Measurements from ENCODE around the gene TMEM63B.

The TMEM63B gene

GRCh38 chr6:44145839-44146238 lies 18.5 kb downstream of the TMEM63B start:
- no peaks in the 10 kb centered on the region for H3K4me1 ChIP-seq (ENCODE audit: control insufficient read depth, insufficient read depth, low read length)
- H3K27me3 ChIP-seq (ENCODE audit: control insufficient read depth, insufficient read depth, low read length) = no peaks in the 10 kb centered on the region
- no peak overlapping the region for H3K4me3 ChIP-seq (ENCODE audit: low read length)
- H3K27ac ChIP-seq (ENCODE audit: low read length) = no peak overlapping the region
- H3K36me3 ChIP-seq (ENCODE audit: control insufficient read depth, insufficient read depth, low read length) = peaks cover 20% of the 10 kb centered on the region; the same call in 1 of the 2 replicates
- H3K9me3 ChIP-seq (ENCODE audit: control insufficient read depth, insufficient read depth, low read length) = no peaks in the 10 kb centered on the region
- no peak for DNase-seq (ENCODE audit: low read depth, low spot score)

- Histone ChIP-seq H3K9me3 (ENCODE audit: control insufficient read depth, insufficient read depth, low read length) (no peaks in the 10 kb centered on the region), H3K4me3 (ENCODE audit: low read length) (no peak overlapping the region), H3K27me3 (ENCODE audit: control insufficient read depth, insufficient read depth, low read length) (no peaks in the 10 kb centered on the region), H3K27ac (ENCODE audit: low read length) (no peak overlapping the region), H3K36me3 (ENCODE audit: control insufficient read depth, insufficient read depth, low read length) (peaks cover 19% of the 10 kb centered on the region; the same call in 1 of the 2 replicates), H3K4me1 (ENCODE audit: control insufficient read depth, insufficient read depth, low read length) (no peaks in the 10 kb centered on the region)
- WGBS (ENCODE audit: insufficient coverage, insufficient read length) = no CpG with 5 or more reads among the region's 10 CpGs
- no peak for DNase-seq (ENCODE audit: low read depth, low spot score)
These were observed 19.3 kb downstream of the TMEM63B start for GRCh38 chr6:44146685-44147084.

DNA sequence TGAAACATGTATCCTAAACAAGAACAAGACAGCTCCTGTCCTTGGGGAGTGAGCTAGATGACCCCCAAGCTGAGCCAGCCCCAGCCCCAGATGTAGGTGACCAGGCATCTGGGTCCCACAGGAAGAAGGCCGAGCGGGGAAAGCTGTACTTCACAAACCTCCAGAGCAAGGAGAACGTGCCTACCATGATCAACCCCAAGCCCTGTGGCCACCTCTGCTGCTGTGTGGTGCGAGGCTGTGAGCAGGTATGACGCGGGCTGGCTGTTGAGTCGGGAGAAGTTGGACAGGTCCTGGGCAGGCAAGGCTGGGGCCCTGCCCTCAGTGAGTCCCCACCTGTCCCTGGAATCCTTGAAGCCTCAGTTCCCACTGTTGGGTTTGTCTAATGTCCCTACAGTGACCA lies 19.9 kb downstream of the TMEM63B start:
- Histone ChIP-seq H3K27me3 (ENCODE audit: control insufficient read depth, insufficient read depth, low read length) (no peaks in the 10 kb centered on the region), H3K4me3 (ENCODE audit: low read length) (no peak overlapping the region), H3K27ac (ENCODE audit: low read length) (no peak overlapping the region), H3K9me3 (ENCODE audit: control insufficient read depth, insufficient read depth, low read length) (no peaks in the 10 kb centered on the region), H3K36me3 (ENCODE audit: control insufficient read depth, insufficient read depth, low read length) (peaks cover 19% of the 10 kb centered on the region; the same call in 1 of the 2 replicates), H3K4me1 (ENCODE audit: control insufficient read depth, insufficient read depth, low read length) (no peaks in the 10 kb centered on the region)
- no CpG with 5 or more reads among the region's 7 CpGs for WGBS (ENCODE audit: insufficient coverage, insufficient read length)
- no peak for DNase-seq (ENCODE audit: low read depth, low spot score)

- Histone ChIP-seq H3K36me3 (ENCODE audit: control insufficient read depth, insufficient read depth, low read length) (peaks cover 19% of the 10 kb centered on the region; the same call in 1 of the 2 replicates), H3K27me3 (ENCODE audit: control insufficient read depth, insufficient read depth, low read length) (no peaks in the 10 kb centered on the region), H3K4me3 (ENCODE audit: low read length) (no peak overlapping the region), H3K4me1 (ENCODE audit: control insufficient read depth, insufficient read depth, low read length) (no peaks in the 10 kb centered on the region), H3K9me3 (ENCODE audit: control insufficient read depth, insufficient read depth, low read length) (no peaks in the 10 kb centered on the region), H3K27ac (ENCODE audit: low read length) (no peak overlapping the region)
- no peak for DNase-seq (ENCODE audit: low read depth, low spot score)
- no CpG with 5 or more reads among the region's 9 CpGs for WGBS (ENCODE audit: insufficient coverage, insufficient read length)
These were observed 21.0 kb downstream of the TMEM63B start for GRCh38 chr6:44148306-44148705.

- Histone ChIP-seq H3K27me3 (ENCODE audit: control insufficient read depth, insufficient read depth, low read length) (no peaks in the 10 kb centered on the region), H3K4me1 (ENCODE audit: control insufficient read depth, insufficient read depth, low read length) (no peaks in the 10 kb centered on the region), H3K36me3 (ENCODE audit: control insufficient read depth, insufficient read depth, low read length) (peaks cover 19% of the 10 kb centered on the region; the same call in 1 of the 2 replicates), H3K27ac (ENCODE audit: low read length) (no peak overlapping the region), H3K9me3 (ENCODE audit: control insufficient read depth, insufficient read depth, low read length) (no peaks in the 10 kb centered on the region), H3K4me3 (ENCODE audit: low read length) (no peak overlapping the region)
- no peak for DNase-seq (ENCODE audit: low read depth, low spot score)
- WGBS (ENCODE audit: insufficient coverage, insufficient read length) = no CpG with 5 or more reads among the region's 7 CpGs
These were observed 22.1 kb downstream of the TMEM63B start for GRCh38 chr6:44149369-44150012.

- H3K27me3 ChIP-seq (ENCODE audit: control insufficient read depth, insufficient read depth, low read length) = no peaks in the 10 kb centered on the region
- H3K9me3 ChIP-seq (ENCODE audit: control insufficient read depth, insufficient read depth, low read length) = no peaks in the 10 kb centered on the region
- no peak for DNase-seq (ENCODE audit: low read depth, low spot score)
- no peak overlapping the region for H3K4me3 ChIP-seq (ENCODE audit: low read length)
- H3K4me1 ChIP-seq (ENCODE audit: control insufficient read depth, insufficient read depth, low read length) = no peaks in the 10 kb centered on the region
- WGBS (ENCODE audit: insufficient coverage, insufficient read length) = no CpG with 5 or more reads among the region's 3 CpGs
- peaks cover 19% of the 10 kb centered on the region; the same call in 1 of the 2 replicates for H3K36me3 ChIP-seq (ENCODE audit: control insufficient read depth, insufficient read depth, low read length)
- H3K27ac ChIP-seq (ENCODE audit: low read length) = no peak overlapping the region
These were observed 23.1 kb downstream of the TMEM63B start for GRCh38 chr6:44150317-44150917.

- H3K4me3 ChIP-seq (ENCODE audit: low read length) = no peak overlapping the region
- H3K27me3 ChIP-seq (ENCODE audit: control insufficient read depth, insufficient read depth, low read length) = no peaks in the 10 kb centered on the region
- DNase-seq (ENCODE audit: low read depth, low spot score) = peak; percentile 48
- no CpG with 5 or more reads among the region's 31 CpGs for WGBS (ENCODE audit: insufficient coverage, insufficient read length)
- H3K4me1 ChIP-seq (ENCODE audit: control insufficient read depth, insufficient read depth, low read length) = no peaks in the 10 kb centered on the region; the same call in 1 of the 2 replicates
- peaks cover 13% of the 10 kb centered on the region; the same call in 1 of the 2 replicates for H3K36me3 ChIP-seq (ENCODE audit: control insufficient read depth, insufficient read depth, low read length)
- H3K27ac ChIP-seq (ENCODE audit: low read length) = no peak overlapping the region
- H3K9me3 ChIP-seq (ENCODE audit: control insufficient read depth, insufficient read depth, low read length) = no peaks in the 10 kb centered on the region
These were observed 24.2 kb downstream of the TMEM63B start for GRCh38 chr6:44151348-44152108.

DNA sequence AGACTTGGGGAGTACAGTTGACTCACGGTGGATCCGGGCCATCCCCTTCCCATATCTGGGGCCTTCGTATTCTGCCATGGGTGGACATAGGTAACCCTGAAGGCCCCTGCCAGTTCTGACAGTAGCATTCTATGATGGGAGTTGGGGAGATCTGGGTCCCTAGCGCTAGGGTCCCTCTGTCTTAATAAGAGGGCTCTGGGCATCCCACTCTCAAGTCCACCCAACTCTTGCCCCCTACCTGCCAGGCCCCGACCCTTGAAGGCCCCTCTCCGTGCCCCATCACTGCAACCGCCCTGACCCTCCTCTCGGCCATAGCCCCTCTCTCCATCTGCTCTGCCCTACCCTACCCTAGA lies 24.7 kb downstream of the TMEM63B start:
- H3K27ac ChIP-seq (ENCODE audit: low read length) = no peak overlapping the region
- no peak overlapping the region for H3K4me3 ChIP-seq (ENCODE audit: low read length)
- DNase-seq (ENCODE audit: low read depth, low spot score) = no peak
- no peaks in the 10 kb centered on the region for H3K27me3 ChIP-seq (ENCODE audit: control insufficient read depth, insufficient read depth, low read length)
- no peaks in the 10 kb centered on the region; the same call in 1 of the 2 replicates for H3K4me1 ChIP-seq (ENCODE audit: control insufficient read depth, insufficient read depth, low read length)
- no peaks in the 10 kb centered on the region for H3K9me3 ChIP-seq (ENCODE audit: control insufficient read depth, insufficient read depth, low read length)
- no CpG with 5 or more reads among the region's 8 CpGs for WGBS (ENCODE audit: insufficient coverage, insufficient read length)
- H3K36me3 ChIP-seq (ENCODE audit: control insufficient read depth, insufficient read depth, low read length) = peaks cover 13% of the 10 kb centered on the region; the same call in 1 of the 2 replicates

DNA sequence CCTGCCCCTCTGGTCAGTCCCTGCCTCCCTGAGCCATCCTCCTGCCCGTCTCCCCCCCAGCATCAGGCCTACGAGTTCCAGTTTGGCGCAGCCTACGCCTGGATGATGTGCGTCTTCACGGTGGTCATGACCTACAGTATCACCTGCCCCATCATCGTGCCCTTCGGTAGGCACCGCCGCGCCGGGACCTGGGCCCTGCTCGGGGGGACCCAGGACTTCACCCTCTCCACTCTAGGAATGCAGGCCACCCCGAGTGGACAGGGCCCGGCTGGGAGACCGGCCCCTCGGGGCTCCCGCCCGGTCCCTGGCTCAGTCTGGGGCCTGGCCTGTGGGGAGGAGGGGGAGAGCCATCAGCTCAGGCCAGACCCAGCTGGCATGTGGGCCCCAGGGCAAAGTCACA lies 25.2 kb downstream of the TMEM63B start:
- peaks cover 8% of the 10 kb centered on the region; the same call in 1 of the 2 replicates for H3K36me3 ChIP-seq (ENCODE audit: control insufficient read depth, insufficient read depth, low read length)
- H3K9me3 ChIP-seq (ENCODE audit: control insufficient read depth, insufficient read depth, low read length) = no peaks in the 10 kb centered on the region
- no peaks in the 10 kb centered on the region for H3K27me3 ChIP-seq (ENCODE audit: control insufficient read depth, insufficient read depth, low read length)
- no CpG with 5 or more reads among the region's 19 CpGs for WGBS (ENCODE audit: insufficient coverage, insufficient read length)
- no peak overlapping the region for H3K27ac ChIP-seq (ENCODE audit: low read length)
- no peak for DNase-seq (ENCODE audit: low read depth, low spot score)
- H3K4me3 ChIP-seq (ENCODE audit: low read length) = no peak overlapping the region
- H3K4me1 ChIP-seq (ENCODE audit: control insufficient read depth, insufficient read depth, low read length) = no peaks in the 10 kb centered on the region; the same call in 1 of the 2 replicates

GRCh38 chr6:44154067-44154466 lies 26.7 kb downstream of the TMEM63B start:
- Histone ChIP-seq H3K27me3 (ENCODE audit: control insufficient read depth, insufficient read depth, low read length) (no peaks in the 10 kb centered on the region), H3K36me3 (ENCODE audit: control insufficient read depth, insufficient read depth, low read length) (no peaks in the 10 kb centered on the region), H3K4me1 (ENCODE audit: control insufficient read depth, insufficient read depth, low read length) (no peaks in the 10 kb centered on the region; the same call in 1 of the 2 replicates), H3K4me3 (ENCODE audit: low read length) (no peak overlapping the region), H3K9me3 (ENCODE audit: control insufficient read depth, insufficient read depth, low read length) (no peaks in the 10 kb centered on the region), H3K27ac (ENCODE audit: low read length) (no peak overlapping the region)
- no CpG with 5 or more reads among the region's 12 CpGs for WGBS (ENCODE audit: insufficient coverage, insufficient read length)
- DNase-seq (ENCODE audit: low read depth, low spot score) = no peak

All from iPS DF 6.9 (cell line).